NCI-H1436 treated with DMSO at 0.1 percent for 48 hours (cell line): ENCODE measurements around the gene CUEDC2.

Experiments used
- DNase-seq: peaks from one replicate; lab custom pipeline; 2025; lab: John Stamatoyannopoulos, UW

CUEDC2 gene

DNA sequence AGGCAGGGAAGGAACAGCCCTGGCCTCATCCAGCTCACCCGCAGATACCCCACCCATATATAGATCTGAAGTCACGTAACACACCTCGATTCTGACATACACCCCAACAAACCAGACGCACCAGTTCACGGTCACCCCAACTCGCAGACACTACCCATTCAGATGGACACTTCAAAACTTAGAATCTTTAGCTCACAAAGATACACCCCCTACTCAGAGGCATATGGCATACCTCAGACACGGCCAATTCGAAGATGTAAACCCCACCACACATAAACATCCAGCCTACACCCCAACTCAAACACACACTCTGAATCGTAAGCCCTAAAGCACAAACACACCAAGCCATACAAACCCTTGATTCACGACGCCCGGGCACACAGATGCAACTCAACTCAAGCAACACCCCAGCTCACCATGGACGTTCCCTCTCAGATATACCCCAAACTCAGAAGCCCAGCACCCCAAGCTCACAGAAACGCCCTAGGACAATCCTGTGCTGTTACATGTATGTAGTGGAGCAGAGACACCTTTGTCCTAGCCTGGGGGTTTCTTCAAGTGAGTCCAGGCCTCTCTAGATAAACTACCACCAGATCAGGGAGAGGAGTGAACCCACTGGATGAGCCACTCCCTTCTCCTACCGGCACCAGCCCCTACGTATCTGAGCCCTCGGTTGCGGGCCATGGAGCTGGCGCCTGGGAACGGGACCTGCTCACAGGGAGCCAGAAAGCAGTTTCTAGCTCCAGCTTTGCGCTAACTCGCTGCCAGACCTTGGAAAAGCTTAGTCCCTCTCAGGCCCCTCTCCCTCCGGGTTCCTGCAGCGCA, 22.6 kb downstream of the CUEDC2 start:
- no peak for DNase-seq

DNA sequence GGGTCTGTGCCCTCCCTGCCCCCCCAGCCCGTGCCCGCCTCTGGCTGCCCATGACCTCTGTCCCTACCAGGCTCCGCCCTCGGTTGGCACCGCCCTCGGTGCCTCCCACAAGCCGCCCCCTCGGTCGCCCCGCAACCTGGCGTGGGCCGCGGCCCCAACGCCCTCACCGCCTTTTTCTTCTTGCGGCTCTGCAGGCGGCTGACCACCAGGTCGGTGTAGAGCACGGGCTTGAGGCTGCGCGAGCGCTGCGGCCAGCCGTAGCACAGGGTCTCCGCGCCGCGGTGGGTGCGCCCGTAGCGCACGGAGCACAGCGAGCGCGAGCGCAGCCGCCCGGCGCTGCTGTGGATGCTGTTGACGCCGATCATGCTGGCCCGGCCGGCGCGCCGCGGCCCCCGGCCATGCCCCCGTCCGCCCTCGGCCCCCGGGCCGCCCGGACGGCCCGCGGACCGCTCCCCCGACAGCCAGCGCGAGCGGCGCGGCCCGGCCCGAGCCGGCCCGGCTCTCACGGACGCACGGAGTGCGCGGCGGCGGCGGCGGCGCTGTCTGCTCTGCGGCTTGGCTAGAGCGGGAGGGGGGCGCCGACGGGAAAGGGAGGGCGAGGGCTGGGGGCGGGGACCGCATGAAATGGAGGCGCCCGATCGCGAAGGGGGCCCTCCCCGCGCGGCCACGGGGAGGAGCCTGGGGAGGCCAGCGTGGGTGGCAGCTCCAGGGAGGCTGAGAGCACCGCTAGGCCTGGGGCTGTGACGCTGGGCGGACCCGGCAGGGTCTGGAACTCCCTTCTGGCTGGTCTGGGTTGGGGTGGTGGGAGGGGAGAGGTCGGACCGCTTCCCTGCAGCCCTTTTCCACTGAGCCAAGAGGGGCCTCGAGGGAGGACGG, 23.4 kb downstream of the CUEDC2 start:
- DNase-seq: no peak

GRCh38 chr10:102408131-102408727, 24.1 kb downstream of the CUEDC2 start:
- DNase-seq: no peak

DNA sequence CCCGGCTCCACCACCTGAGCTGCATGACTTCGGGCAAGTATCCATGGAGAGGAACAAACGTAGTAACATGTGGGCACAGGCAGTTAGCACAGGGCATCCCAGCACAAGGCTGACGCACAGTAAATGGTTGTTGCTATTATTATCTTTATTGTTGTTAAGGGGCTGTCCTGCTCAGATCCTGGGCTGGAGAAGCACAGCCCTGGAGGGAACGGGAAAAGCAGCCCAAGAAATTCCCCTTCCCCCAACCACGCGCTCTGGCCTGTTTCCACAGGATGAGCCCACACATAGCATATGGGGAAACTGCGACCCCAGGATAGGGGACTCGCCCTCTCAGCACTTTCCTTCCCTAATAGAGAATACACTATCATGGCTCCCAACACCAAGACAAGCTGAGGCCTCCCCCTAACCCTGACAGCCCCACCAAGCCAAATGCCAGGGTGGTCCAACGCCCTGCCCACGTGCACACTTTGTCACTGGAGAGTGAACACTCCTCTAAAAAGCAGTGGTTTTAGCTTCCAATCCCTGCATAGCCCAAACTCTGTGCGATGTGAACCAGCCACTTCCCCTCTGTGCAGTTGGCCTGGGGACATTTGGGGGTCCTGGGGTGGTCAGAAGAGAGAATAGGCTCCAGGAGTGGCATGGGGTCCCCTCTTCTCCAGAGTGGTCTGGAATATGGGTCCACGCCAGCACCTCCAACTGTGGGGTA, 24.8 kb downstream of the CUEDC2 start:
- DNase-seq: no peak

GRCh38 chr10:102406815-102407214, 25.6 kb downstream of the CUEDC2 start:
- DNase-seq: no peak

DNA sequence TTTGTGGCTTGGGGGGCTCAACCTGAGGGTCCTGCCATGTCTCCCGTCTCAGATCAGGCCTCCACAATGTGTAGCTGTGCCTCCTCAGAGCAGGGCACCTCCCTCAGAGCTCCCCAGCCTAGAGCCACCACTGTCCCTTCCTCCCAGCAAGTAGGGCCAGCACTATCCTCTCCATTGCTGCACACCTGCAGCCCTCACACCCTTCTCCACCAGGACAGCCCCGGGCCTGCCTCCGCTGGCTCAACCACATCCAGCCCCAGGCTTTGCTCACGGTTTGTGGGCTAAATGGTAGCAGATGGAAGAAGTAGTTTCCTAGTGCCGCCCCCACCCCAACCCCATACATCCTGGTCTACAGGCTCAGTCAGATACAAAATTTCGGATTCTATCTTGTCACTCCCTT, 26.7 kb downstream of the CUEDC2 start:
- no peak for DNase-seq

DNA sequence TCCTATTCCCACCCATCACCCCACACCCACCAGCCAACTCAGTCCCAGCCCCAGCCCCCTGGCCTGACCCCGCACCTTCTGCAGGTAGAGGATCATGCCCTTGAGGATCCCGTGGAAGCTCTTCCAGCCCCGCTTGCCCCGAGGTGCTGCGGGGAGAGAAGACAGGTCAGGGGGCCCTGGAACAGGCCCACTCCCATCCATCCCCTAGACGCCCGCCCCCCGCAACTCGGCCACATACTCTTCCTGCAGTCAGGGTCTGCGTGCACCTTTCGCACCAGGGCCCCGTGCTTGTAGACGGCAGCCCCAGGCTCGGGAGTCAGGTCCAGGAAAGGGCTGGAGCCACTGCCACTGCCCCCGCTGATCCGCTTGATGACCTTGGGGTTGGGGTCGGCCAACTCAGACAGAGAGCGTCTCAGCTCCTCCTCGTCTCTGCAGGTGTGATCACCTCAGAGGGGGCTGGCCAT, 27.2 kb downstream of the CUEDC2 start:
- no peak for DNase-seq

DNA sequence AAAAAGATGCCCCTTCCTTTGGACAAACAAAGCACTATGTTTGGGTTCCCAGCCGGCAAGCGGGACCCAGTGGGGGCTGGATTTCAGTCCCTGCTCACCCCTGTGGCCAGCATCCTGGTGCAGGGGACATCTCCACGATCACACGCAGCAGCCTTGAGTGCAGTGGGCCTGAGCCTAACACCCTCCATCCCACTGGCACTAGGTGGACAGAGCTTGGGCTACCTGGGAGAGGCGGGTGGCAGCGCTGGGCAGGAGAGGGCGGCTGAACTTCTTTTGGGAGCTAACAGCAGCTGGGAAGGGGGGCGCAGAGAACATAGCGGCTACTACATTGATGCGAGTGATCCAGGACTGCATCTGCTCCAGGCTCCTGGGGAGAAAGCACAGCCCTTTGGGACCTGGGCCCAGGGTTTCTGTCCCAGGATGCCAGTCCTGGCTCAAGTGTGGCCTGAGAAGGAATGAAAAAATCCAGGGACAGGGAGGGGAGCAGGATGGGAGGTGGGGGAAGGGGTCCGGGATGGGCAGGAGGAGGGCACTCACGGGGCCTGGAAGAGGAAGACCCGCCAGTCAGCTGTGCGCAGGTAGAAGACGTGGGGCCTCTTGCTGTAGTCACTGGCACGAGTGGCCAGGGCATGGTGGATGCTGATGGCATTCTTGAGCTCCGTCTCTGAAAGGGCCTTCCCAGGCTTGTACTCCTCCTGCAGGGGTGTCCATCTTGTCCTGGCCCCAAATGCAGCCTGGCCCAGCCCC, 27.8 kb downstream of the CUEDC2 start:
- DNase-seq: no peak

GRCh38 chr10:102403115-102403514, 29.3 kb downstream of the CUEDC2 start:
- no peak for DNase-seq

- no peak for DNase-seq
Observed at GRCh38 chr10:102402512-102402896, 29.9 kb downstream of the CUEDC2 start.

GRCh38 chr10:102401735-102402511, 30.5 kb downstream of the CUEDC2 start:
- no peak for DNase-seq

GRCh38 chr10:102401342-102401654, 31.1 kb downstream of the CUEDC2 start:
- no peak for DNase-seq

- DNase-seq: no peak
Observed at GRCh38 chr10:102400598-102401341, 31.6 kb downstream of the CUEDC2 start.

- DNase-seq: no peak
Observed at GRCh38 chr10:102400076-102400475, 32.3 kb downstream of the CUEDC2 start.

- peak; percentile 15 for DNase-seq
Observed at GRCh38 chr10:102399217-102400021, 33.0 kb downstream of the CUEDC2 start.

GRCh38 chr10:102398172-102399020, 34.0 kb downstream of the CUEDC2 start:
- no peak for DNase-seq

DNA sequence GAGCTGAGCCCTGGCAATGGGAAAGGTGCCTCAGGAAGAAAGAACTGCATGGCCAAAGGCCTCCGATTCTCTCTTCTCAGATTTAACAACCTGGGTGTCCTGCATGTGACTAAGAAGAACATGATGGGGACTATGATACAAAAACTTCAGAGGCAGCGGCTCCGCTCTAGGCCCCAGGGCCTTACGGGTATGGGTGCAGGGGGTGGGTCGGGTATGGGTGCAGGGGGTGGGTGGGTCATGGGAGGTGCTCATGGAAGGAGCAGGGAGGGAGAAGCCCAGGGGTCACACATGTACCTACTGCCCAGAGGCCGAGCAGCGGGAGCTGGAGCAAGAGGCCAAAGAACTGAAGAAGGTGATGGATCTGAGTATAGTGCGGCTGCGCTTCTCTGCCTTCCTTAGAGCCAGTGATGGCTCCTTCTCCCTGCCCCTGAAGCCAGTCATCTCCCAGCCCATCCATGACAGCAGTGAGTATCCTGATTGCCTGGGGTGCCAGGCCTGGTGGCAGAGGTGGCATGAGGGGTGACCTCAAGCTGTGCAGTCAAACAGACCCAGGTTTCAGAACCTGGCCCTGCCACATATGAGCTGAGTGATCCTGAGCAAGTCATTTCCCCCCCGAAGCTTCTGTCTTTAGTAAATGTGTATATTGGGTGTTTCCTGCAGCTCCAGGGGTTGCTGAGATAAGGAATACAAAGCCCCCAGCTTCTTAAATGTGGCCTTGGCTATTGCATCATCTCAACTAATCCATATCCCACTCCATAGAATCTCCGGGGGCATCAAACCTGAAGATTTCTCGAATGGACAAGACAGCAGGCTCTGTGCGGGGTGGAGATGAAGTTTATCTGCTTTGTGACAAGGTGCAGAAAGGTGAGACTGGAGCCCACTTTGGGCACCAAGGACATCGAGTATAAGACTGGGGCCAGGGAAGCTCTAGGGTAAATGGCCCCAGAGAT, 34.9 kb downstream of the CUEDC2 start:
- no peak for DNase-seq
